Activated CD4-positive, alpha-beta T cell treated with anti-CD3 and anti-CD28 coated beads, Interleukin-2, amount 50 U/mL, for 24 hours (primary cell): ENCODE data around the gene SOX12.
"Not testable (repeated sequence)": the region's sequence is repeated elsewhere in the genome, so short reads cannot be mapped to it uniquely, and the experiment has no call there.

Experiments
- DNase-seq, 2 donors: peaks; one replicate each; pipeline ENCODE4 v3.0.0-alpha.2; 2020; ENCODE audit warnings: low read depth in 1 of 2, low spot score in 1 of 2

The SOX12 gene

GRCh38 chr20:362271-363254 is 37.2 kb downstream of the SOX12 start:
- DNase-seq: no peak

- DNase-seq: no peak
These were observed 38.1 kb downstream of the SOX12 start for GRCh38 chr20:363319-364078.

- no peak for DNase-seq
These were observed 39.8 kb downstream of the SOX12 start for GRCh38 chr20:364905-365794.

- no peak for DNase-seq
These were observed 40.8 kb downstream of the SOX12 start for GRCh38 chr20:366041-366718.

- no peak for DNase-seq
These were observed 41.5 kb downstream of the SOX12 start for GRCh38 chr20:366719-367485.

GRCh38 chr20:367486-367887 is 42.1 kb downstream of the SOX12 start:
- no peak for DNase-seq

GRCh38 chr20:368915-369314 is 43.6 kb downstream of the SOX12 start:
- no peak for DNase-seq

- no peak for DNase-seq
These were observed 44.8 kb downstream of the SOX12 start for GRCh38 chr20:370151-370600.

- no peak for DNase-seq
These were observed 45.8 kb downstream of the SOX12 start for GRCh38 chr20:370977-371754.

- DNase-seq: no peak
These were observed 46.6 kb downstream of the SOX12 start for GRCh38 chr20:371755-372542.

- not testable (repeated sequence) for DNase-seq
These were observed 47.3 kb downstream of the SOX12 start for GRCh38 chr20:372543-373082.

- no peak for DNase-seq
These were observed 48.0 kb downstream of the SOX12 start for GRCh38 chr20:373171-373890.

GRCh38 chr20:375265-375889 is 50.0 kb downstream of the SOX12 start:
- no peak for DNase-seq

- DNase-seq: no peak
These were observed 50.7 kb downstream of the SOX12 start for GRCh38 chr20:376089-376488.

- no peak for DNase-seq
These were observed 51.4 kb downstream of the SOX12 start for GRCh38 chr20:376750-377149.

GRCh38 chr20:377578-377977 is 52.2 kb downstream of the SOX12 start:
- DNase-seq: not testable (repeated sequence)

- DNase-seq: no peak
These were observed 53.6 kb downstream of the SOX12 start for GRCh38 chr20:378961-379336.
